DMS53 (cell line): ENCODE measurements around the gene RPS6KA3.
"Not testable (repeated sequence)": the region's sequence is repeated elsewhere in the genome, so short reads cannot be mapped to it uniquely, and the experiment has no call there.

ENCODE experiments used
- DNase-seq: peaks from one replicate; lab custom pipeline; 2025; lab: John Stamatoyannopoulos, UW

The RPS6KA3 gene

DNA sequence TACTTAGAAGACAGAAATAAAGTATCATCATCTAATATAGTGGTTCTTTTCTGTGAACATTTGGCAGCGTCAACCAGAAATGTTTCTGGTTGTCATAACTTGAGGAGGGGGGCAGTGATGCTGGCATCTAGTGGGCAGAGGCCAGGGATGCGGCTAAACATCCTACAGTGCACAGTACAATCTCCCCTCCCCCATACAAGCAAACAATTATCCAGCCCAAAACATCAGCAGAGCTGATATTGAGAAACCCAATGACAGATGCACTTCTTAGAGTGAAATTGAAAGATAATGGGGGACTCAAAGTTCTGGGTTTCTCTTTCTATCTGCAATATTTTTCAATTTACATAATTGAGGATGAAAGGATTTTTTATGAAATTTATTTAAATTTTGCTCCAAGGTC, 123.1 kb downstream of the RPS6KA3 start:
- peak; percentile 17 for DNase-seq

DNA sequence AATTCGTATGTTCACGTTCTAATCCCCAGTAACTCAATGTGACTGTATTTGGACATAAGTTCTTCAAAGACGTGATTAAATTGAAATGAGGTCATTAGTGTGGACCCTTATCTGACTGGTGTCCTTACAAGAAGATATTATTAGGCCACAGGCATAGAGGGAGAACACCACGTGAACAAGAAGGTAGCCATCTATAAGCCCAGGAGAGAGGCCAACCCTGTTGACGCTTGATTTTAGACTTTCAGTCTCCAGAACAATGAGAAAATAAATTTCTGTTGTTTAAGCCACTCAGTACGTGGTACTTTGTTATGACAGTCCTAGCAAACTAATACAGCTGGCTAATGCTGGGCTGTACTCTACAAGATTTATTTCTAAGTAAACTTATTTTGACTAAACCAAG, 123.6 kb downstream of the RPS6KA3 start:
- no peak for DNase-seq

DNA sequence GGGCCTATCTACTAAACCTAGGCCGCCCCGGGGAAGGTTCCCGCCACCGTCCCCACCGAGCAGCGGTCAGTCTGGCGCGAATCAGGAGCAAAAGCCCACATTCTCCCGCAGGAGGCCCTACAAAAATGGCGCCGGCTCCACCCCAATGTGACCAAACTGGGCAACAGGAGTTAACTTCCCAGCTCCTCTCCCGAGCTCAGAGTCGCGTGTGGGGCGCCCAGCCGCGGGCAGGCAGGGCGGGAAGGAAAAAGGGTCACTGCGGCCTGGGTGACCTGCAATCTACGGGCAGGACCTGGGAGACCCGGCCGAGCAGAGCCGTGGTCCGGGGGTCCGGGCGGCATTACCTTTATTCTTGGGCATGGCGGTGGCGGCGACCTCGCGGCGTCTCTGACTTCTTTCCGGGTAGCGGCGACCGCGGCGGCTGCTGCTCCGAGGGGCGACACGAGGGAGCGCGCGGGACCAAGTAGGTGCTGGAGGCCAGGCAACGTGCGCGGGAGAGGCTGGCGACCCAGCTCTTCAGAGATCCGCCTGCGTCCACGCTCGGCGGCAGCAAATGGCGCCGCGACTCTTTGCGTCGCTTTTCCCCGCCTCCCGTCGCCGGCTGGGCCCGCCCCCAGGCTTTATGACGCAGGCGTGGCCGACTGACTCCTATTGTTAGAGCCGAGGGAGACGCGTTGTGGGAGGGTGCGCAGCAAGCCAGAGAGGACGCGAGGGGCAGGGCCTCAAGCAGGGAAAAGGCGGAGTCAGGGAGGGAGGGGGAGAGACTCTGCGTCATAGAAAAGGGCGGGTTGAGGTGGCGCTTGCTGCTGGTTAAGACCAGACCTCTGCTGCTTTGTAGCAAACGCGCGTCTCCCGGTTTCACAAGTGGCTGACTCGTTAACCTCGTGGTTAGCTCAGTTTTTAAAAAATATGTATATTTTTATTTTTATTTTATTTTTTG, 125.2 kb downstream of the RPS6KA3 start, which contains the start of gene EIF1AX:
EIF1AX (minus strand) TSS at position 558 of the 940 bp plus-strand sequence; CDS start at position 360, 198 bp downstream.
- peak; percentile 99 for DNase-seq

DNA sequence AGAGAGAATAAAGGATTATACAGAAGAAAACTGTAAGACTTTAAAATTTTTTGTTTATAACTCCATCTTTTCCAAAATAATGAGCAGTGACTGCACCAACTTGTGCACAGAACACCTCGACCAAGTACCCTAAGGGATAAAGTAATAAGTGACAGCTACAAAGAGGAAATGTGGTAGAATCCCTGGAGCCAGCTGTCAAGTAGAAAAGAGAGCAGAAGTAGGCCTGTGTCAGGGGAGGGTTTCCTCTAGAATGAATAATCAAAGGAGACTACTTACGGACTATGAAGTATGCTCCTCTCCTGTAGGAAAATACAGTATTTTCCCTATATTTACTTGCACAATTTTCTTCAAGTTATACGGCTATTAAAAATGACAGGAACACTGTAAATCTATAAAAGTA, 126.3 kb downstream of the RPS6KA3 start:
- DNase-seq: peak; percentile 8

DNA sequence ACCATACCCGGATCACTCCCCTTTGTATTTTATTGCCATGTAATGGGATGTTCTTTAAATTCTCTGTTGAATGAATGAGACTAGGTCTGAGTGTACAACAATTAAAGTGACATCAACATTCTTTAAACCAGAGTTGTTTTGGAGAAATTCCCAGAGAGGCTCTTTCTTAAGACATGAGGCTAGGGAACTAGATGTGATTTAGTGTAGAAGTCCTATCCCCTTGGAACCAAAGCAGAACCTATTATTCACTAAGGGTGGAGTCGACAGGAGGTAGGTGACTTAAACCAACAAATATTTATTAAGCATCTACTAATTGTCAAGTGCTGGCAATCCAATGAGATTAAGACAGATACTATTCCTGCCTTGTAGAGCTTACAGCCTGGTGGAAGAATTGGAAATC, 126.7 kb downstream of the RPS6KA3 start:
- no peak for DNase-seq

DNA sequence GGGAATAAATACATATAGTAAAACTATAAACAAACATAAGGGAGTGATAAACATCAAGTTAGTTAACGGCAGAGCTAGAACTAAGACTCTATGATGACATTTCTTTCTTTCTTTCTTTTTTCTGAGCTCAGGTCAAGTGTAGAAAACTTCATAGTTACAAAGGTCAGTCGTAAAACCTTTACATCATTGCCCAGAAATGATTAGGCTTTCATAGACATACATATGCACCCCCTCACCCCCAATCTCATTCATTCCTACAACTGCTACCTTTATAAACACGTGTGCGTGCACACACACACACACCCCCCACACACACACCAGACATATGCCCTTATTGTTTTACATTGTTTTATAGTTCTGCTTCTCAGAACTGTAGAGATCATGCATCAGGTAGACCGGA, 130.8 kb downstream of the RPS6KA3 start:
- no peak for DNase-seq

DNA sequence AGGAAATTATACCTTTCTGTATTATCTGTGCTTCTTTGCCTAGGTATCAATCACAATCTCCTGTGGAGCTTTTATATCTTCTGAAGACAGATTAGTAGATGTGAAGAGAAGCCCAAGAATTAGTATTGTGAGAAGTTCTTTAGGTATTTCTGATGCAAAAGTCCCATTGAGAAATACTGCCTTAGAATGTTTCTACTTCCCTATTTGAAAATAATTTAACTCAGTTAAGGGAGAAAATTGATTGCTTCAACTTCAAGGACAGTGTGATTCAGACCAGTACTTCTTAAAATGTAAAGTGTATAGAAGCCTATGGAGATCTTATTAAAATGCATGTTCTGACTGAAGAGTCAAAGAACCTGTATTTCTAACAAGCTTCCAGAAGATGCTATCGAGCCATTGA, 134.0 kb downstream of the RPS6KA3 start:
- DNase-seq: no peak

DNA sequence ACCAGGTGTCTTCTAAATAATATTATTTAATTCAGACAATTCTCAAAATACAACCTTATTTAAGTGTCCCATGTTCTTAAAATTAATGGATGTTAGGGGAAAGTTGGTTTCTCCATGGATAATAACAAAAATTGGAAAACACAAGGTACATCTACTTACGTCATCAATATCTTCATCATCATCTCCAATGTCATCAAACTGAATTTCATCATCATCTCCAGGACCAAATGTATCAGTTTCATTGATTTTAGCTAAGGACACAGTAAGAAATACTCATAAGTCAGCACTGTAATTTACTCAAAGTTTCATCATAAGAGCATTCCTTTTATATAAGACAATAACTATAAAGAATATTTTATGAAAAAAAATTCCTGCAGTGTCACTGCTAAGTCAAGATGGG, 136.4 kb downstream of the RPS6KA3 start:
- no peak for DNase-seq

DNA sequence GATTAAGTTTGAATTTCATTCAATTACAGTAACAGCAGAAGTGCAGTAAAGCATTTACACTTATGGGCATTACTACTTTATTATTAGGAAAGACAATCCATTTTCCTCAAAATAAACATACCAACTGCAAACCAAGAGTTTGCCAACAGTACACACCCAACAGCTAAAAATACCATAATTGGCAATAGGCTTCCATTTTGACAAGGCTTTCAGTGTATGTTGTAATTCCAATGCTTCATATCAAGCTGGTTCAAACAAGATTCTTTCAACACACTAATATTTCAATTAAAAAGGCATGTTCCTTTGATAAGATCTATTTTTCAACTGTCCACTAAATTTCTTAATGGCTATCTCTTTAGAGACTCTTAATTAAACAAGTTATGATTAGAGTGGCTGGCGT, 137.2 kb downstream of the RPS6KA3 start:
- DNase-seq: no peak

DNA sequence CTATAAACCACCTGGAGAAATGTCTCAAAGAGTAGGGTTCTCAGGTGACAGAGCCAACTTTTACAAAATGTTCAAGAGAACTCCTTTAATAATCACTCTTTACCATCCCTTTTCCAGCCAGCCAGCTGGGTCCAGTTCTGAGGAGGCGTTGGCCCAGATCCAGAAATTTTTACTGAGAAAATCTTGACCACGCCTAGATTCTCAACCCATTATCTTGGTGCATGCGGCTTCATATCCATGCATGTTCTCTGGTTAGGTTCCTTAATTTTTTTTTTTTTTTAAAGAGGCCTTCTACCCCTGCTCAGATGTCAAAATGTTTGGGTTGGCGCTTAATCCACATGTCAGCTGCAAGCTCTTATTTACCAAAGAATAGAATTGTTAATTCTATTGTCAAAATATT, 138.0 kb downstream of the RPS6KA3 start:
- no peak for DNase-seq

DNA sequence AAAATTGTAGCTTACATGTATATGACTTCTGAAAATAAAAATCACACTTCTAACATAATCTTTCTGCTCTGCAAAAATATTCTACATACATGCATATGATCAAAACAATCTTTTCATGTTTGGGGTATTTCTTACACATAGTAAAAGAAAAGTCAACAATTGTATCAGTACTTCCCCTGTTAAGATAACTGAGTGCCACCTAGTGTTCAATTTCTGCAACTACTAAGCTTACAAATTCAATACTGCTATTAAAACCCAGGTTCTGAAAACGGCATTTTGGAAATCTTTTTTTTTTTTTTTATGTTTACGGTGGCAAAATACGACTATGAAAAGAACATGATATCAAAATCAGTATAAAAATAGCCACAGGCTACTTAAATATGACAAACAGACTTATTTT, 139.3 kb downstream of the RPS6KA3 start:
- DNase-seq: peak; percentile 10

DNA sequence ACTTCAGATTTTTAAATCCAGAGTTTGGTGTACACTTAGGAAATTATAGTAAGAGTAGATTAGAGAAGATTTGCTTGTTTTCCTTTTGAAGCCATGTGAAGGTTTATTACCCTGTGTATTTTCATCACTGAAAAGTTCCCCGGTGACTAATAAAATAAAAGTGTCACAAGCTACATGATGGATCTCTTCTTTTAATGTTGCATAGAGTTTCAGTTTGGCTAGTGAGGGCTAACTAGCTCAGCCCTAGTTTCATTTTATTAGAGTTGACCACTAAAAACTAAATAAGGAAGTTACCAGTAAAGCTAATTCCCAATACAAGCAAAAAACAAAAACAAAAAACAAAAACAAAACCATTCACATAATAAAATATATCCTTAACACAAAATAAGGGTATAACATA, 139.9 kb downstream of the RPS6KA3 start:
- not testable (repeated sequence) for DNase-seq

DNA sequence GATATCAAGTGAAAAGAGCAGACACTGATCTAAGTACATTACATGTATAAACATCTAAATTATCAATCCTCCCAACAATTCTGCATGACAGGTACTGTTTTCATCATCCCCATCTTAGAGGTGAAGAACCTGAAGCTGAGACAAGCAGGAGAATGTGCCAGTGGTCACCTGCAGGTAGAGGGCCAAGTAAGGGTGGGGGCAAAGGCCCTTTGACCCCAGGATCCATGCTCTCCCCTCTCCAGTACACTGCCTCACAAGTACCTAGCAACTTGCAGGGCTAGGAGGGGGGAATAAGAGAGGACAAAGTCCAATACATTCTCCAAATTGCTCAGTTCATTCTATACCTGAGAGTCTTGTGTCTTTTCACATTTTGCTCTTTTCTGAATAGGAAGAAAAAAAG, 141.7 kb downstream of the RPS6KA3 start:
- no peak for DNase-seq

DNA sequence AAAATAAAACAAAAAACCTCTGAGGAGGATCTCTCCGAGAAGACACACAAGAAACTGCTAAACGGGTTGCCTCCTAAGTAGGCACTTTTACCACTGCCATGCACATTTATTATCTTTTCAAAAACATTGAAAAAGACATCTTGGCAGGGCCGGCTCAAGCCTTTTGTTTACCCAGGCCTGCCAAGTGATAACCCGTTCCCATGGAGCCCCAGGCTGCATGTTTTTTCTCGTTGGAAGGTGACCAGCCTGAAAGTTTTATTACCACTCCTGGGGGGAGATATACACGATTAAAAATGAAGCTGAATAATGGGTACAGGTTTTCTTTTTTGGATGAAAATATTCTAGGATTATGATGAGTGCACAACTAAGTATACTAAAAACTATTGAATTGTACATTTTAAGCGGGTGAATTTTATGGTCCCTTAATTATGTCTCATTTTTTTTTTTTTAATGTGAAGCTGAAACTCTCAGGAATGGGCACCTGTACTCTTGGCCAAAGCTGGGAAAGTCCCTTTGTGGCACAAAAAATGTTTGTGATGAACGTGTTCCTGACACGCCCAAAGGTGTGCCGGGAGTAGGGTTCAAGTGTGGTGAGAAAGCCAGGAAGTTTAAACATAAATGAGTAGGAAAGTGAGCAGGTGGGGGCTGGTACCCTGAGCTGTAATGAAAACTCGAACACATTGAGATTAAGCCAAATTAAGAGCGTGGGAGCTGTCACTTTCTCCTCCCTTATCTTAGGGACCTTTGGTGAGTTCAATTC, 148.5 kb downstream of the RPS6KA3 start:
- DNase-seq: peak; percentile 13

DNA sequence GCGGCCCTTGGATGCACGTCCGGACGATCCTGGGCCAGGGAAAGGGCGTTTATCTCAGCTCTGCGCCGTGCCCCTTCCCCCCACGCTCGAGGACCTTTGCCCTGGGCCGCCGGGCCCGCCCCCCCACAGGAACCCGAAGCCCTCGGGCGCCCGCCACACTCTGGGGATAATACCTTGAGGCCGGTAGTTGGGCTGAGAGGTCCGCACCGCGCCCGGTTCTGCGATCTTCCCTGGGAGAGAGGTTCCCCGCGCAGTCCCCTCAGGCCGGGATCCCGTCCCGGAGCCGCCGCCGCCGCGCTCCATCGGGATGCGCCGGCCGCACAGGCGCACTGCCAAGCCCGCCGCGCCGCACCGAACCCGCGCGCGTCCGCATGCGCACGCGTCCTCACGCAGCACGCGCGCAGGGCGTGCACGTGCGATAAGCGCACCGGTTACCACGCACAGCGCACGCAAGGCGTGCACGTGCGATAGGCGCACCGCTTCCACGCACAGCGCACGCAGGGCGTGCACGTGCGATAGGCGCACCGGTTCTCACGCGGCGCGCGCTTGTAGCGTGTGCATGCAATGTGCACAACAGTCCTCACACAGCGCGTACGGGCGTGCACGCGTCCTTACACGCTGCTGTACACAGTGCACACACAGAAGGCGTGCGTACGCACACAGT, 150.0 kb downstream of the RPS6KA3 start, which contains the start of gene MAP7D2:
MAP7D2 (minus strand) TSS at position 331 of the 664 bp plus-strand sequence; CDS start at position 303, 28 bp downstream.
- DNase-seq: no peak

DNA sequence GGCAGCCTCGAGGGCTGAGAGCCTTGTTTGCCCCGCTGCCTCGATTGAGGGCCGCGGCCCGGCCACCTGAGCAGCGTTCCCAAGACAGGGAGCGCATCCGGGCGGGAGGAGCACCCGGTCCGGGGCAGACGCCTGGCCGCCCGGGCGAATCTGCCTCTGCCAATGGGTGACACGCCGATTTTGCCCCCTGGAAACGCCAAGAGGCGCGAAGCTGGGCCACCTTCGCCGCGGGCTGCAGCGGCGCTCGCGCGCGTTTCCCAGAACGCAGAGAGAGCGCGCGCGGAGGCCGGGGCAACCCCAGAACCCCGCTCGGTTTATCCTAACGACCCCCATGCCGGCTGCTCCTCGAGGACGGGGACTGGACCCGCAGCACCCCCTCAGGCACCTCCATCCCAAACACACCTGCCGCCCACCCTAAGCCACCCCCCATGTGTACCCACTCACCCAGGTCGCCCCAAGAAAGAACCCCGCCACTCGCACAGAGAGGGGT, 150.6 kb downstream of the RPS6KA3 start:
- DNase-seq: peak; percentile 14

DNA sequence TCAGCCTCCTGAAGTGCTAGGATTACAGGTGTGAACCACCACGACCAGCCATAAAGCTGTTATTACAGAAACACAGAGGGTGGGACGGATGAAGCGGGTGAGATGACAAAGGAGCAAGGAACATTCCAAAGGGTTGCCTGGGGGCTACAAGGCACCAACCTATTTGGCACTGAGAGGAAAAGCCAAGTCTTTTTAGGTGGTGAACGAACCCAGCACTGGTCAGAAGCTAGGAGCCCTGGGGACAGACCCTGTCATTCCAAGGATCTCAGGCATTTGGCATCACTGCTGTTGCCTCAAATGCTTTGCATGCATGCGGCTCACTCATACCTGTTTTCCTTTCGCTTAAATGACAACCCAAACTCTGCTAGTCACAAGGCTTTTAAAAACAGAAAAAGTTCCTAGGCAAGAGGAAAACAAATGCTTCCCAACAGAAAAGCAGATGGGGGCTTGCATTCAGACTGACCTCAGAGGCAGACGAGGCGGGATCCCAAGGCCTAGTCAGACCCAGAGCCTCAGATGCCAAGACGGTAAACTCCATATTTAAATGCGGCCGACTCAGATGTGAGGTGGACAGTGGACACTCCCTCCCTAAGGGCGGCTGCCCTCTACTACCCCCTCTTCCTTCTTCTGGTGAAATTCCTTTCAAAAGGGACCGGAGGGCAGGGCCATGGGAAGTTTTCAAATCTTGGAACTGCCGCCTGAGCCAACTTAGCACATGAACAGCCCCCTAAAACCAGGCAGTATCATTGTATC, 154.5 kb downstream of the RPS6KA3 start:
- no peak for DNase-seq

DNA sequence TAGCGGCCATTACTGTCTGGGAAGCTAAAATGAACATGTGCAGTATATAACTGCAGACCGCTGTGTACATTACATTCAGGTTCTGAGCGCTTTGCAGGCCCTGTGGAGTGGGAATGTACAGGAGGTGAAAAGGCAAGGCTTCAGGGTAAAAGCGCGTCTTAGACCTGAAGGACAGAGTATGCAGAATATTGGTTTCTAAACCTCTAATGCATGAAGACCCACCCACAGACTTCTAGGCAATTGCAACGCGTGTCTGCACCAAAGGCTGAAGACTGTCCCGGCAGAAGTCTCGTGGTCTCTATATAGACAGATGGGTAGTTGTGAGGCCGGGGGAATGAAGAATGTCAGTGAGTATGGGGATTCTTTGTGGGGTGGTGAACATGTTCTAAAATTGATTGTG, 155.4 kb downstream of the RPS6KA3 start:
- DNase-seq: no peak

DNA sequence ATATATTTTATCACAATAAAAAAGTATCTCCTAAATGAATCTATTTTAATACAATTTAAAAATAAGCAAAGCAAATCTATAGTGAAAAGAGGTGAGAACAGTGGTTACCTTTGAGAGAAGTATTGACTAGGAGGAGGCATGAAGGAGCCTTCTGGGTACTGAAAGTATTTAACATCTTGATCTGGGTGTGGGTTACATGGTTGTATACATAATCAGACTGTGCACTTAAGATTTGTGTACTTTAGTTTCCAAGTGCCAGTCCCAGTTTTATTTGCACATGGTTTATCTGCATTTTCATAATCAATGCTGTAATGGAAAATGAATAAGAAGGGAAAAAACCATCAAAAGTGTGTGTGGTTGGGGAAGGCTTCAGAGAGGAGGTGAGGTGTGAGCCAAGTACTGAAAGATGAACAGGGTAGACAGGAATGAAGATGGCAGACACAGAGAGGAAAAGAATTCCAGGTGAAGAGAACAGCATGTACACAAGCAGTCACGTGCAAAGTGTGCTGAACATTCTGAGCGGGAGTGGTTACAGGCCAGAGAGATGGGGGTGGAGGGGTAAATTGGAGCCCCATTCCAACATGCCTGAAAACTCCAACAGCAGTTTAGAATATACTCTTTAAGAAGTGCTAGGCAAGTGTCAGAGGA, 164.7 kb downstream of the RPS6KA3 start:
- no peak for DNase-seq
